Muscle layer of duodenum (tissue), 2 donors: ENCODE results near the gene HSD3B1.

Experiments
- H3K27ac ChIP-seq: one replicate; pipeline ENCODE4 v1.7.0; 2013; ENCODE audit warnings: mild to moderate bottlenecking, low read length
- H3K27me3 ChIP-seq: one replicate; pipeline ENCODE4 v1.7.0; 2013; ENCODE audit warnings: low read depth, mild to moderate bottlenecking, control low read depth, low read length
- H3K36me3 ChIP-seq, 2 donors: one replicate each; pipeline ENCODE4 v1.7.0; 2013; ENCODE audit warnings: low read length in 2 of 2, control low read depth in 1 of 2, mild to moderate bottlenecking in 1 of 2; ENCODE audit not compliant: insufficient read depth in 2 of 2, control insufficient read depth in 1 of 2
- H3K4me1 ChIP-seq, 2 donors: one replicate each; pipeline ENCODE4 v1.7.0; 2013; ENCODE audit warnings: low read length in 2 of 2, mild to moderate bottlenecking in 2 of 2, control low read depth in 1 of 2, moderate library complexity in 1 of 2; ENCODE audit not compliant: insufficient read depth in 2 of 2, control insufficient read depth in 1 of 2
- H3K4me3 ChIP-seq, 2 donors: one replicate each; pipeline ENCODE4 v1.7.0; 2013; ENCODE audit warnings: low read length in 2 of 2, low read depth in 1 of 2, mild to moderate bottlenecking in 1 of 2
- H3K9me3 ChIP-seq, 2 donors: one replicate each; pipeline ENCODE4 v1.7.0; 2013; ENCODE audit warnings: low read length in 2 of 2, control low read depth in 1 of 2, mild to moderate bottlenecking in 1 of 2; ENCODE audit not compliant: control insufficient read depth in 1 of 2
- donor health status: healthy.

Gene HSD3B1

DNA sequence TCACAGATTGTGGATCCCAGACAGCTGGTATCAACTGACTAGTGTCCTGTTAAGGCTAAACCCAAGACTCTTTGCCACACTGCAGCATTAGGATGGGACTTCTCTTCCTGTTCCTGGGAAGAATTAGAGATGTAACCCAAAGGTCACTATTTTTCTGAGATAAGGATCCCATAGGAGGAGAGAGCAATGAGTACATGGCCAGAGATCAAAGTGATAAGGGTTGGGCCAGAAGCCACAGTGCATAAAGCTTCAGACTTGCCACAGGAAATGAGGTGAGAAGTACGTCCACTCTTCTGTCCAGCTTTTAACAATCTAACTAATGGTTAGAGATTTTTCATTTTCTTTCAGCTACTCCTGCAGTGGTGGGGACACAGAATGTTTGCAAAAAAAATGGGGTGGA is at the start of gene HSD3B1:
Gene HSD3B1, plus strand, starts transcription at position 270 of the 400 bp plus-strand sequence. CDS start 267 bp downstream, outside the sequence.
- H3K4me3 ChIP-seq = no peak within 1 kb of the TSS
- H3K27ac ChIP-seq = no peak within 1 kb of the TSS
- no peaks in the 10 kb centered on the region for H3K36me3 ChIP-seq
- H3K27me3 ChIP-seq = no peaks in the 10 kb centered on the region
- H3K4me1 ChIP-seq = no peaks in the 10 kb centered on the region
- no peaks in the 10 kb centered on the region for H3K9me3 ChIP-seq

DNA sequence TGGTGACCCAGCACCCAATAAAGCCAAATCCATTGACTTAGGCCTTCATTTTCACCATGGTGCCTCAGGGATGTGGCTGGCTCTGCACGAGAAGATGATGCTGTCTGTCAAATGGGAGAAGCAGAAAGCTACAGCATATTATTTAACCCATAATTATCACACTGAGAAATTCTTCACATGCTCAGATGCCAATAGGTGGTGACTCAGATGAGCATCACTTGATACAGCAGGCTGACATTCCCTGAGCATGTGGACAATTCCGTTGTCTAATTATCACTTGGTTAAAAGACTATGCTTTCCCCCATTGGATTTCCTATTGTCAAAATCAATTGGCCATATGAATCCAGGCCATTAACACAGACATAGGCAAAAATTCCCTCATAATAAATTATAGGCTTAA is 44.0 kb upstream of the HSD3B1 start:
- Histone ChIP-seq H3K4me1 (no peaks in the 10 kb centered on the region), H3K27me3 (no peaks in the 10 kb centered on the region), H3K27ac (no peak overlapping the region), H3K4me3 (no peak overlapping the region), H3K36me3 (no peaks in the 10 kb centered on the region), H3K9me3 (no peaks in the 10 kb centered on the region)

DNA sequence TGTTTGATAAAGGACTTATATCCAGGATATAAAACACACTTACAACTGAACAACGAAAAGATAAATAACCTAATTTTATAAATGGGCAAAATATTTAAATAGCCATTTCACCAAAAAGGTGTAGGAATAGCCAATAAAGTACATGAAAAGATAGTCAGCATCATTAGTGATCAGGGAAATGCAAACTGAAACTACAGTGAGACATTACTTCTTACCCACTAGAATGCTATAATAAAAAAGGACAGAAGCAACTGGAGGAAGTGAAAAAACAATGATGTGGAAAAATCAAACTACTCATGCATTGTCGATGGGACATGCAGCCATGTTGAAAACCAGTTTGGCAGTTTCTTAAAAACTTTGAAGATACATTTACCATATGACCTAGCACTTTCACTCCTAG is 43.4 kb upstream of the HSD3B1 start:
- Histone ChIP-seq H3K27ac (no peak overlapping the region), H3K4me1 (no peaks in the 10 kb centered on the region), H3K4me3 (no peak overlapping the region), H3K36me3 (no peaks in the 10 kb centered on the region), H3K27me3 (no peaks in the 10 kb centered on the region), H3K9me3 (no peaks in the 10 kb centered on the region)

DNA sequence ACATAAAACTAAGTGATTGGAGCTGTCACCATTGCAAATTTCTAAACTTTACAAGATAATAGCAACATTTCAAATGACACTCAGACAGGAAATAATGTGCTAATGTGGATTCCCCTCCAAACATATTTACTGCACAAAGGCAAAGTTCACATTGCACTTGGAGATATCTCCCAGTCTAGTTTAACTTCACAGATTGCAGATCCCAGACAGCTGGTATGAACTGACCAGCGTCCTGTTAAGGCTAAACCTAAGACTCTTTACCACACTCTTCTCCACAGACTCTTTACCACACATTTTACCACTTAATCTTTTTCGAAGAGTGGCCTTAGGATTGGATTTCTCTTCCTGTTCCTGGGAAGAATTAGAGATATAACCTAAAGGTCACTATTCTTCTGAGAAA is 40.6 kb upstream of the HSD3B1 start:
- Histone ChIP-seq H3K4me3 (no peak overlapping the region), H3K4me1 (no peaks in the 10 kb centered on the region), H3K27me3 (no peaks in the 10 kb centered on the region), H3K27ac (no peak overlapping the region), H3K36me3 (no peaks in the 10 kb centered on the region), H3K9me3 (no peaks in the 10 kb centered on the region)

DNA sequence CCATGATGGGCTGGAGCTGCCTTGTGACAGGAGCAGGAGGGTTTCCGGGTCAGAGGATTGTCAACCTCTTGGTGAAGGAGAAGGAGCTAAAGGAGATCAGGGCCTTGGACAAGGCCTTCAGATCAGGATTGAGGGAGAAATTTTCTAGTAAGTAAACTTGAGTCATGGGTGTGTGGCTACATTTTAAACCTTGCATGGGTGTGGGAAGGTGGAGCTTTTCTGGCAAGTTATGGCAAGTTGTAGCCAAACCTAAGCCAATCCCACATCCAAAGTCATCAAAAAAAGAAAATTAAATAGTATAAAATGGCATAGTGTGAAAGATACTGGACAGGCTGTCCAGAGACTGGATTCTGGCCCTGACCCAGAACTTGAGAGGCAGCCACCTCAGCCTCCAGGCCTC is 39.8 kb upstream of the HSD3B1 start:
- H3K27me3 ChIP-seq = no peaks in the 10 kb centered on the region
- no peak overlapping the region for H3K4me3 ChIP-seq
- no peaks in the 10 kb centered on the region for H3K4me1 ChIP-seq
- no peaks in the 10 kb centered on the region for H3K9me3 ChIP-seq
- H3K27ac ChIP-seq = no peak overlapping the region
- no peaks in the 10 kb centered on the region for H3K36me3 ChIP-seq

DNA sequence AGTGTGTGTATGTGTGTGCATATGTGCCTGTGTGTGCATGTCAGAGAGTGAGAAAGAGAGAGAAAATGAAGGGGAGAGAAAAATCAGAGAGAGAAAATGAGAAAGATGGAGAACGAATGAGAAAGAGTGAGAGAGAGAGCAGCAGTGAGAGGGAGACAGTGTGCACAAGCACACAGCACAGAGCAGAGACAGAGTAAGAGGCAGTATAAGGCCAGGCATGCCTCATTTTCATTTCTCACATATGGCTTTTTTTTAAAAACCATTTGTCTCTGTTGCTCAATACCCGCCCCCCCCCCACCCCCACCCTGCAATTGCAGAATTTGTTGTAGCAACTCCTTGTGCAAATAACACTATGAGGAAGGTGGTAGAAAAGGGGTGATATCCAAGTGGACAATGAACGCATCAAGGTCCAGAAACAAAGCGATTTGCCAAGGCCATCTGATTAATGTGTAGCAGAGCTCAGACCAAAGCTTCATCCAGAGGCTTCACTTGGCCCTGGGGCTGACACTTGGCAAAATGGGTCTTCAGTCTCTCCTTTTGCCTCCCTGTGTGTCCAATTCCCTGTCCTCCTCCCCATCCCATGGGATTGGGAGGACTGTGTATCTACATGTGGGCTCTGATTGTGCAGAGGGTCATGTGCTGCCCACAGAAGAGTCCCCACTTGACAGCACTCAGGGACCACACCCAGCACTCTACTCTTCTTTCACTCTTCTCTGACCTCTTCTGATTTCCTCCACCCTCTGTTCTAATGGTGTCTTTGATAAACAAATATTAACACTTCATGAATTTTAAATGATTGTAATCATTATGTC is 38.9 kb upstream of the HSD3B1 start:
- Histone ChIP-seq H3K27me3 (no peaks in the 10 kb centered on the region), H3K9me3 (no peaks in the 10 kb centered on the region), H3K36me3 (no peaks in the 10 kb centered on the region), H3K4me3 (no peak overlapping the region), H3K27ac (no peak overlapping the region), H3K4me1 (no peaks in the 10 kb centered on the region)

DNA sequence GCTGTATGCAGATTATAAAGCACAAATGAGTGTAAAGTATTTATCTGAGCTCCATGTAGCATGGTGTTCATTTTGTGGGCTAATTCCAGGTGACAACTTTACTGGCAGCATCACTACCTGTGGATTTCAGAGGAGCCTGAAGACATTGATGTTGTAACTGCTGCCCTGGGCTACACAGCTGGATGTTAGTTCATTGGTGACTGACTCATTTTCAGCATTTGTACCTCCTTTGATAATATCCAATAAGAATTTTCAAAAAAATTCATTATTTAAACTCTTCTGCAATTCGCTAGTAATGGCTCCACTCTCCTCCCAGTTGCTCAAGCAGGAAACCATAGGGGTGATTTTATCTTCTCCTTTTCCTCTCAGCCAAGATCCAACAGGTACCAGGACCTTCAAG is 37.3 kb upstream of the HSD3B1 start:
- Histone ChIP-seq H3K4me1 (no peaks in the 10 kb centered on the region), H3K36me3 (no peaks in the 10 kb centered on the region), H3K27me3 (no peaks in the 10 kb centered on the region), H3K4me3 (no peak overlapping the region), H3K27ac (no peak overlapping the region), H3K9me3 (no peaks in the 10 kb centered on the region)

DNA sequence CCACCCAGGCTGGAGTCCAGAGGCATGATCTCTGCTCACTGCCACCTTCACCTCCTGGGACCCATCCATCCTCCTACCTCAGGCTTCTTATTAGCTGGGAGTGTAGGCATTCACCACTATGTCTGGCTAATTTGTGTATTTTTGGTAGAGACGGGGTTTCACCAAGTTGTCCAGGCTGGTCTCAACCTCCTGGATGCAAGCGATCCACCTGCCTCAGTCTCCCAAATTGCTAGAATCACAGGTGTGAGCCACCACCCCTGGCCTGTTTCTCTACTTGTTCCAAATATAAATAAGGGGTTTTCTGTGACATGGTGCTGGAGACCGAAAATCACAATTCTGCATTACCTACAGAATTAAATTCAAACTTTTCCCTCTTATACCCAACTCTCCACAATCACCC is 36.6 kb upstream of the HSD3B1 start:
- no peaks in the 10 kb centered on the region for H3K36me3 ChIP-seq
- no peak overlapping the region for H3K4me3 ChIP-seq
- H3K27me3 ChIP-seq = no peaks in the 10 kb centered on the region
- H3K27ac ChIP-seq = no peak overlapping the region
- H3K9me3 ChIP-seq = no peaks in the 10 kb centered on the region
- no peaks in the 10 kb centered on the region for H3K4me1 ChIP-seq

DNA sequence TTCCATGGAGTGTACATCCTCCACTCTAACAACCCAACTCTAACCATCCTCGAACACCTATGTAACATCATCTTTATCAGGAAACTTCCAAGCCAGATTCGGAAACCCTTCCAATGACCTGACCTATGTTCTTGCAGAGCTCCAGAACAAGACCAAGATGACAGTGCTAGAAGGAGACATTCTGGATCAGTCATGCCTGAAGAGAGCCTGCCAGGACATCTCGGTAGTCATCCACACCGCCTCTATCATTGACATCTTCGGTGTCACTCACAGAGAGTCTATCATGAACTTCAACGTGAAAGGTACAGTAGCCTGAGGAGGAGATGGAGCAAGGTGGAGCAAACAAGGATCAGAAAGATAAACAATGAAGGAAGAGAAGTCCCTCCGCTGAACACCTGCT is 36.1 kb upstream of the HSD3B1 start:
- Histone ChIP-seq H3K4me1 (no peaks in the 10 kb centered on the region), H3K9me3 (no peaks in the 10 kb centered on the region), H3K36me3 (no peaks in the 10 kb centered on the region), H3K27me3 (no peaks in the 10 kb centered on the region), H3K27ac (no peak overlapping the region), H3K4me3 (no peak overlapping the region)

DNA sequence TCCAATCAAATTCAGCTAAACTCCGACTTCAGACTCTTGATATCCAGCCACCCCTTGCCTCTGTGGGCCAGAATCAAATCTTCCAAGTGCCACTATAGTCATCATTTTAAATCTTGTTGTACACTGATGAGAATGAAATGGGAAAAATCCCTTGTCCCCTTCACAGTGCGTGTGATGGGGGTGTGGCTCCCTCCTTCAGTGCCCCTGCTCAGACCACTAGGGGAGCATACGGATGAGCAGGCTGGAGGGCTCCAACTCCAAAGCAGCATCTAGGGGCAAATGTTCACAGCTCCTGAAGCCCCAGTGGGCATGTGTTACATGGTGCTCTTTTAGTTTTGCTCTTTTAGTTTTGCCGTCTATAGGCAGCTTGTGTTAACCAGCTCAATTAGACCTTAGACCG is 35.4 kb upstream of the HSD3B1 start:
- no peak overlapping the region for H3K27ac ChIP-seq
- no peaks in the 10 kb centered on the region for H3K4me1 ChIP-seq
- no peak overlapping the region for H3K4me3 ChIP-seq
- H3K27me3 ChIP-seq = no peaks in the 10 kb centered on the region
- H3K9me3 ChIP-seq = no peaks in the 10 kb centered on the region
- no peaks in the 10 kb centered on the region for H3K36me3 ChIP-seq

DNA sequence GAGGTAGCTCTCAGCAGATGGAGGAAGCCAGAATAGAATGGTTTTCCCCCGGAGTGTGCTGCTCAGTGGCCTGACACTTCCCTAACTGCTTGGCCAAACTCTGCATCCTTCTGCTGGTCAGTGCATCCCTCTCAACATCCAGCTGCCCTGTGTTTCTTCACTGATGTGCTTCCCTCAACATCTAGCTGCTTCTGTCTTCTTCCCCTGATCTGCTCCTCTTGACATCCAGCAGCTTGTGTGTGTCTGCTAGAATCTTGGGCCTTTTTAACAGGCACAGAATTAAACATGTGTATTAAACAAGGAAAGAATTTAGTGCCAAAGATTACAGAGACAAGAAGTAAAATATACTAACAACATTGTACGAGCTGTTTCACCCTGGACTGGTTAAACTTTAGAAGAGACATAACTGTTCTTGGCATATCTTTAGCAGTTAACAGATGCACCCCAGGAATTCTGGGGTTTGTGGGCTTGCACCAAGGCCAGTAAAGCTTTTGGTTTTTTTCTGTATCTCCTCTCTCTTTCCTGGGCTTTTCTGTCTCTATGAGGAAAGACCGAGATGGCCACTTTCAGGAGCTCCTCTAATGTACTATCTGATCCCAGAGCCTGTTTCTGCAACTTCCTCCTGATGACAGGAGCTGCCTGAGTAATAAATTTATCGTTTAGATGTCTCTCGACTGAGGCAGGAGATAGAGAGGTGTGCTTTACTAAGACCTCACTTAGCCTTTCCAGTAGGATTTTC is 34.8 kb upstream of the HSD3B1 start:
- Histone ChIP-seq H3K27me3 (no peaks in the 10 kb centered on the region), H3K9me3 (no peaks in the 10 kb centered on the region), H3K36me3 (no peaks in the 10 kb centered on the region), H3K4me1 (no peaks in the 10 kb centered on the region), H3K27ac (no peak overlapping the region), H3K4me3 (no peak overlapping the region)
